Stimulated activated memory B cell treated with anti-CD40 and anti-IgM and Interleukin-4, amounts not matched to agents 10 μg/mL and 1 μg/mL and 100 μg/mL, for 72 hours (primary cell): ENCODE results near the gene TNF.

ENCODE experiments used
- ATAC-seq: fragments of 150-1000 bp; cut with Tn5 transposase; 2 replicates; pipeline ENCODE4 v1.10.0; 2021
- H3K27ac Mint-ChIP-seq: one replicate; pipeline ENCODE4 v1.8.0; 2022; ENCODE audit warnings: mild to moderate bottlenecking, mixed read lengths
- H3K27me3 Mint-ChIP-seq: one replicate; pipeline ENCODE4 v1.8.0; 2022; ENCODE audit warnings: mixed read lengths
- H3K36me3 Mint-ChIP-seq: one replicate; pipeline ENCODE4 v1.8.0; 2022; ENCODE audit warnings: mixed read lengths
- H3K4me1 Mint-ChIP-seq: one replicate; pipeline ENCODE4 v1.8.0; 2022; ENCODE audit warnings: mixed read lengths
- H3K4me3 Mint-ChIP-seq: one replicate; pipeline ENCODE4 v1.8.0; 2022; ENCODE audit warnings: mild to moderate bottlenecking, moderate library complexity, mixed read lengths
- H3K9me3 Mint-ChIP-seq: one replicate; pipeline ENCODE4 v1.8.0; 2022; ENCODE audit warnings: mixed read lengths

Gene TNF

DNA sequence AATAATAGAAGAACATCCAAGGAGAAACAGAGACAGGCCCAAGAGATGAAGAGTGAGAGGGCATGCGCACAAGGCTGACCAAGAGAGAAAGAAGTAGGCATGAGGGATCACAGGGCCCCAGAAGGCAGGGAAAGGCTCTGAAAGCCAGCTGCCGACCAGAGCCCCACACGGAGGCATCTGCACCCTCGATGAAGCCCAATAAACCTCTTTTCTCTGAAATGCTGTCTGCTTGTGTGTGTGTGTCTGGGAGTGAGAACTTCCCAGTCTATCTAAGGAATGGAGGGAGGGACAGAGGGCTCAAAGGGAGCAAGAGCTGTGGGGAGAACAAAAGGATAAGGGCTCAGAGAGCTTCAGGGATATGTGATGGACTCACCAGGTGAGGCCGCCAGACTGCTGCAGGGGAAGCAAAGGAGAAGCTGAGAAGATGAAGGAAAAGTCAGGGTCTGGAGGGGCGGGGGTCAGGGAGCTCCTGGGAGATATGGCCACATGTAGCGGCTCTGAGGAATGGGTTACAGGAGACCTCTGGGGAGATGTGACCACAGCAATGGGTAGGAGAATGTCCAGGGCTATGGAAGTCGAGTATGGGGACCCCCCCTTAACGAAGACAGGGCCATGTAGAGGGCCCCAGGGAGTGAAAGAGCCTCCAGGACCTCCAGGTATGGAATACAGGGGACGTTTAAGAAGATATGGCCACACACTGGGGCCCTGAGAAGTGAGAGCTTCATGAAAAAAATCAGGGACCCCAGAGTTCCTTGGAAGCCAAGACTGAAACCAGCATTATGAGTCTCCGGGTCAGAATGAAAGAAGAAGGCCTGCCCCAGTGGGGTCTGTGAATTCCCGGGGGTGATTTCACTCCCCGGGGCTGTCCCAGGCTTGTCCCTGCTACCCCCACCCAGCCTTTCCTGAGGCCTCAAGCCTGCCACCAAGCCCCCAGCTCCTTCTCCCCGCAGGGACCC lies 981 bp upstream of the TNF start:
- H3K9me3 Mint-ChIP-seq, result no peaks in the 10 kb centered on the region
- no peaks in the 10 kb centered on the region for H3K27me3 Mint-ChIP-seq
- H3K4me1 Mint-ChIP-seq, result peaks cover 89% of the 10 kb centered on the region
- H3K36me3 Mint-ChIP-seq, result peaks cover 35% of the 10 kb centered on the region
- ATAC-seq, result peak; percentile 46
- peak overlapping the region; percentile 90 for H3K4me3 Mint-ChIP-seq
- peak overlapping the region; percentile 92 for H3K27ac Mint-ChIP-seq

DNA sequence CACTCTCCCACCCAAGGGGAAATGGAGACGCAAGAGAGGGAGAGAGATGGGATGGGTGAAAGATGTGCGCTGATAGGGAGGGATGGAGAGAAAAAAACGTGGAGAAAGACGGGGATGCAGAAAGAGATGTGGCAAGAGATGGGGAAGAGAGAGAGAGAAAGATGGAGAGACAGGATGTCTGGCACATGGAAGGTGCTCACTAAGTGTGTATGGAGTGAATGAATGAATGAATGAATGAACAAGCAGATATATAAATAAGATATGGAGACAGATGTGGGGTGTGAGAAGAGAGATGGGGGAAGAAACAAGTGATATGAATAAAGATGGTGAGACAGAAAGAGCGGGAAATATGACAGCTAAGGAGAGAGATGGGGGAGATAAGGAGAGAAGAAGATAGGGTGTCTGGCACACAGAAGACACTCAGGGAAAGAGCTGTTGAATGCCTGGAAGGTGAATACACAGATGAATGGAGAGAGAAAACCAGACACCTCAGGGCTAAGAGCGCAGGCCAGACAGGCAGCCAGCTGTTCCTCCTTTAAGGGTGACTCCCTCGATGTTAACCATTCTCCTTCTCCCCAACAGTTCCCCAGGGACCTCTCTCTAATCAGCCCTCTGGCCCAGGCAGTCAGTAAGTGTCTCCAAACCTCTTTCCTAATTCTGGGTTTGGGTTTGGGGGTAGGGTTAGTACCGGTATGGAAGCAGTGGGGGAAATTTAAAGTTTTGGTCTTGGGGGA lies 754 bp downstream of the TNF start:
- Mint-ChIP-seq H3K27me3 (no peaks in the 10 kb centered on the region), H3K4me3 (peak overlapping the region; percentile 90), H3K4me1 (peaks cover 85% of the 10 kb centered on the region), H3K36me3 (peaks cover 40% of the 10 kb centered on the region), H3K9me3 (no peaks in the 10 kb centered on the region), H3K27ac (peak overlapping the region; percentile 92)
- no peak for ATAC-seq

DNA sequence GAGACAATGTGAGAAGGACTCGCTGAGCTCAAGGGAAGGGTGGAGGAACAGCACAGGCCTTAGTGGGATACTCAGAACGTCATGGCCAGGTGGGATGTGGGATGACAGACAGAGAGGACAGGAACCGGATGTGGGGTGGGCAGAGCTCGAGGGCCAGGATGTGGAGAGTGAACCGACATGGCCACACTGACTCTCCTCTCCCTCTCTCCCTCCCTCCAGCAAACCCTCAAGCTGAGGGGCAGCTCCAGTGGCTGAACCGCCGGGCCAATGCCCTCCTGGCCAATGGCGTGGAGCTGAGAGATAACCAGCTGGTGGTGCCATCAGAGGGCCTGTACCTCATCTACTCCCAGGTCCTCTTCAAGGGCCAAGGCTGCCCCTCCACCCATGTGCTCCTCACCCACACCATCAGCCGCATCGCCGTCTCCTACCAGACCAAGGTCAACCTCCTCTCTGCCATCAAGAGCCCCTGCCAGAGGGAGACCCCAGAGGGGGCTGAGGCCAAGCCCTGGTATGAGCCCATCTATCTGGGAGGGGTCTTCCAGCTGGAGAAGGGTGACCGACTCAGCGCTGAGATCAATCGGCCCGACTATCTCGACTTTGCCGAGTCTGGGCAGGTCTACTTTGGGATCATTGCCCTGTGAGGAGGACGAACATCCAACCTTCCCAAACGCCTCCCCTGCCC lies 1.7 kb downstream of the TNF start:
- peak overlapping the region; percentile 90 for H3K4me3 Mint-ChIP-seq
- no peaks in the 10 kb centered on the region for H3K9me3 Mint-ChIP-seq
- ATAC-seq, result no peak
- peaks cover 83% of the 10 kb centered on the region for H3K4me1 Mint-ChIP-seq
- H3K36me3 Mint-ChIP-seq, result peaks cover 46% of the 10 kb centered on the region
- H3K27me3 Mint-ChIP-seq, result no peaks in the 10 kb centered on the region
- H3K27ac Mint-ChIP-seq, result peak overlapping the region; percentile 92

DNA sequence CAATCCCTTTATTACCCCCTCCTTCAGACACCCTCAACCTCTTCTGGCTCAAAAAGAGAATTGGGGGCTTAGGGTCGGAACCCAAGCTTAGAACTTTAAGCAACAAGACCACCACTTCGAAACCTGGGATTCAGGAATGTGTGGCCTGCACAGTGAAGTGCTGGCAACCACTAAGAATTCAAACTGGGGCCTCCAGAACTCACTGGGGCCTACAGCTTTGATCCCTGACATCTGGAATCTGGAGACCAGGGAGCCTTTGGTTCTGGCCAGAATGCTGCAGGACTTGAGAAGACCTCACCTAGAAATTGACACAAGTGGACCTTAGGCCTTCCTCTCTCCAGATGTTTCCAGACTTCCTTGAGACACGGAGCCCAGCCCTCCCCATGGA lies 2.2 kb downstream of the TNF start:
- Mint-ChIP-seq H3K27me3 (no peaks in the 10 kb centered on the region), H3K4me3 (peak overlapping the region; percentile 90), H3K27ac (peak overlapping the region; percentile 92), H3K36me3 (peaks cover 46% of the 10 kb centered on the region), H3K9me3 (no peaks in the 10 kb centered on the region), H3K4me1 (peaks cover 83% of the 10 kb centered on the region)
- ATAC-seq, result no peak

DNA sequence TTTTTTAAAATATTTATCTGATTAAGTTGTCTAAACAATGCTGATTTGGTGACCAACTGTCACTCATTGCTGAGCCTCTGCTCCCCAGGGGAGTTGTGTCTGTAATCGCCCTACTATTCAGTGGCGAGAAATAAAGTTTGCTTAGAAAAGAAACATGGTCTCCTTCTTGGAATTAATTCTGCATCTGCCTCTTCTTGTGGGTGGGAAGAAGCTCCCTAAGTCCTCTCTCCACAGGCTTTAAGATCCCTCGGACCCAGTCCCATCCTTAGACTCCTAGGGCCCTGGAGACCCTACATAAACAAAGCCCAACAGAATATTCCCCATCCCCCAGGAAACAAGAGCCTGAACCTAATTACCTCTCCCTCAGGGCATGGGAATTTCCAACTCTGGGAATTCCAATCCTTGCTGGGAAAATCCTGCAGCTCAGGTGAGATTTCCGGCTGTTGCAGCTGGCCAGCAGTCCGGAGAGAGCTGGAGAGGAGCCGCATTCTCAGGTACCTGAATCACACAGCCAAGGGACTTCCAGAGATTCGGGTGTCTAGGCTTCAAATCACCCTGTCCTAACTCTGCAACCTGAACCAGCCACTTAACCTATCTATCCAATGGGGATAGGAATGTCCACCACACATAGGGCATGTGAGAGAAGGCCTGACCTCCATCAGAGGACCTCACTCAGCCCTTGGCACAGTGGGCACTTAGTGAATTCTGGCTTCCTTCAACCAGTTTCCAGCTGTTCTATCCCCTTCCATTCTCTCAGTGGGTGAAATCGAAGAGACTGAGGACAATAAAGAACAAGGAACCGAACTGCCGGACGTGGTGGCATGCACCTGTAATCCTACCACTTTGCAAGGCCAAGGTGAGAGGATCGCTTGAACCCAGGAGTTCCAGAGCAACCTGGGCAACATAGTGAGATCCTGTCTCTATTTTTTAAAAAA lies 3.1 kb downstream of the TNF start:
- peak overlapping the region; percentile 92 for H3K4me3 Mint-ChIP-seq
- H3K36me3 Mint-ChIP-seq, result peaks cover 43% of the 10 kb centered on the region
- no peaks in the 10 kb centered on the region for H3K9me3 Mint-ChIP-seq
- peaks cover 81% of the 10 kb centered on the region for H3K4me1 Mint-ChIP-seq
- H3K27me3 Mint-ChIP-seq, result no peaks in the 10 kb centered on the region
- H3K27ac Mint-ChIP-seq, result peak overlapping the region; percentile 96
- no peak for ATAC-seq

DNA sequence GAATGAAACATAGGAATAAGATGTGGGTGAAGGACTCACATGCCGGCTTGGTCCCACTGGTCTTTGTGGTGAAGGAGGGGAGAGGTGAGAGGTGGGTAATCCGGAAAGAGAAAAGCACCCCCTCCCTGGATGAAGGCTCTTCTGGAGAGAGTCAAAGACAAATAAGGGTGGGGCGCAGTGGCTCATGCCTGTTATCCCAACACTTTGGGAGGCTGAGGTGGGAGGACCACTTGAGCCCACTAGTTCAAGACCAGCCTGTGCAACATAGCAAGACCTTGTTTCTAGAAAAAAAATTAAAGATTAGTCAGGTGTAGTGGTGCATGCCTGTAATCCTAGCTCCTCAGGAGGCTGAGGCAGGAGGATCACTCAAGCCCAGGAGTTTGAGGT lies 3.7 kb downstream of the TNF start:
- peaks cover 74% of the 10 kb centered on the region for H3K4me1 Mint-ChIP-seq
- H3K4me3 Mint-ChIP-seq, result peak overlapping the region; percentile 92
- H3K9me3 Mint-ChIP-seq, result no peaks in the 10 kb centered on the region
- no peak for ATAC-seq
- H3K36me3 Mint-ChIP-seq, result peaks cover 41% of the 10 kb centered on the region
- peak overlapping the region; percentile 96 for H3K27ac Mint-ChIP-seq
- no peaks in the 10 kb centered on the region for H3K27me3 Mint-ChIP-seq

DNA sequence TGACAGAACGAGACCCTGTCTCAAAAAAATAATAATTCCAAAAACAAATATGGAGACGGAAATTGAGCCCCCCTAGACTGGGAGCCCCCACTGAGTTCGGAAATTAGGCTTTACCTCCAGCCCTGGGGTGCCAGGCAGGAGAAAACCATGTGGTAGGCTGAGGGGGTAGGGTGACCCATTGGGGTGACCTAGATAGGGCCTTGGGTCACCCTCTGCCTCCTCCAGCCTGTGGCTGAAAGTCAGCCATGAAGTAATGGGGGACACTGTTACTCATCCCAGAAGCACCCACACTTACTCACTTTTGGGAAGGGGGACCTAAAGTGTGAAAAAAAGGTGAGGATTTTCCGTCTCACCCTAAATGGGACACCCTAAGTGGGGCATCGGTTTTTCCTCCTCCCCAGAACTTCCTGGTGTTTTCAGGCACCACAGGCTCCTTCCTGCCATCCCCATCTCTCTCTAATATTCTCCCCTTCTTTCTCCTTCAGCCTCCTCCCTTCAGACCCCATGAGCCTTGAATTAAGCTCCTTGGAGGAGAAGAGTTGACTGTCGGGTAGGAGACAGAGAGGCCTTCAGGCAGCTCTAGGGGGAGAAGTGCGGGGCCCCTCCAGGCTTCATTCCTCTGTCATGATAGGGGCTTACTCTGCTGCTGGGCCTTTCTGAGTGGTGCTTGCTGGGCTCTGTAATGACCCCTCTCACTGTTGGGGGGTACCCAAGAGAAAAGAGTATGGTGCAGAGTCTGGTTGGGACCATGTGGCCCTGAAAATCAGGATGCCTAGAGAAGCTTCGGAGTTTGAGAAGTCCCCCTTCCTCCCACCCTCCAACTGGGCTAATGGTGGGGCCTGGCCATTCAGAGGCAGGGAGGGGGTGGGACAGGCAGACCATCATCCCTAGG lies 4.4 kb downstream of the TNF start:
- Mint-ChIP-seq H3K27me3 (no peaks in the 10 kb centered on the region), H3K4me1 (peaks cover 67% of the 10 kb centered on the region), H3K36me3 (peaks cover 41% of the 10 kb centered on the region), H3K9me3 (no peaks in the 10 kb centered on the region), H3K27ac (peak overlapping the region; percentile 96), H3K4me3 (peak overlapping the region; percentile 92)
- ATAC-seq, result no peak

DNA sequence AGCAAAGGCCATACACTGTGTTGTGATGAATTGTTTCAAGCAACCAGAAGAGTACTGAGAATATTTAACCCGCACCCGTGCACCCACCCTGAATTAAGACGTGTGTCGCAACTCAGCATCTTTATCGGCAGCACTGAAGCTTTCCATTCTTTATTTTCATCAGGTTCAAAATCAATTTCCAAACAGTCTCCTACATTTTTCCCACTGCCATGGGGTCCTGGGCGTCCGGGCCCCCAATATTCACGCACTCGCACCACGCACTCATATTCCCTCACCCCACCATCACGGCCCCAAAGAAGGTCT lies 5.0 kb downstream of the TNF start:
- Mint-ChIP-seq H3K36me3 (peaks cover 41% of the 10 kb centered on the region), H3K4me3 (peak overlapping the region; percentile 92), H3K27ac (peak overlapping the region; percentile 96), H3K9me3 (no peaks in the 10 kb centered on the region), H3K27me3 (no peaks in the 10 kb centered on the region), H3K4me1 (peaks cover 64% of the 10 kb centered on the region)
- no peak for ATAC-seq

DNA sequence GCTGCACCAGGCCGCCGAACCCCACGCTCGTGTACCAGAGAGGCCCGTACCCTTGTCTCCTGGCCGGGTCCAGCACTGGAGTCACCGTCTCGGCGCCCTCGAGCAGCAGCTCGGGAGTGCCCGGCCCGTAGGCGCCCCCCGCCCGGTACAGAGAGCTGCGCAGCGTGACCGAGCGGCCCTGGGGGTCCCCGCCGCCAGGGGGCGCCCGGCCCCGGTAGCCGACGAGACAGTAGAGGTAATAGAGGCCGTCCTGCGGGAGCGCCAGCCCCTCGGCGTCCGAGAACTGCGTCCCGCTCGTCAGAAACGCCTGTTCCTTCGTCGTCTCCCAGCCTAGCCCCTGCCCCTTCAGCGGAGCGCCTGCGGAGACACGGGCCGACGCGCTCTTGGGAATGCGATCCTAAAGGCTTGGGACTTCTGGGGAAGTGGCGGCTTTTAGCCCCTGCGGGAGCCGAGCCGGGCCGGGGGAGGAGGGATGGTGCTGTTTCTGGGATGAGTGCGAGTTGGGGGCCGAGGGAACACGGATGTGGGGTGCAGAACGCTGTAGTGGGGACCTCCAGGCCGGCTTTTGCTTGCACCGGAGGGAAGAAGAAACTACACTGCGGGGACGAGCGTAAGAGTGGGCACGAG lies 5.6 kb downstream of the TNF start:
- Mint-ChIP-seq H3K9me3 (no peaks in the 10 kb centered on the region), H3K27me3 (no peaks in the 10 kb centered on the region), H3K4me3 (peak overlapping the region; percentile 92), H3K36me3 (peaks cover 36% of the 10 kb centered on the region), H3K4me1 (peaks cover 64% of the 10 kb centered on the region), H3K27ac (peak overlapping the region; percentile 96)
- ATAC-seq, result peak; percentile 90

DNA sequence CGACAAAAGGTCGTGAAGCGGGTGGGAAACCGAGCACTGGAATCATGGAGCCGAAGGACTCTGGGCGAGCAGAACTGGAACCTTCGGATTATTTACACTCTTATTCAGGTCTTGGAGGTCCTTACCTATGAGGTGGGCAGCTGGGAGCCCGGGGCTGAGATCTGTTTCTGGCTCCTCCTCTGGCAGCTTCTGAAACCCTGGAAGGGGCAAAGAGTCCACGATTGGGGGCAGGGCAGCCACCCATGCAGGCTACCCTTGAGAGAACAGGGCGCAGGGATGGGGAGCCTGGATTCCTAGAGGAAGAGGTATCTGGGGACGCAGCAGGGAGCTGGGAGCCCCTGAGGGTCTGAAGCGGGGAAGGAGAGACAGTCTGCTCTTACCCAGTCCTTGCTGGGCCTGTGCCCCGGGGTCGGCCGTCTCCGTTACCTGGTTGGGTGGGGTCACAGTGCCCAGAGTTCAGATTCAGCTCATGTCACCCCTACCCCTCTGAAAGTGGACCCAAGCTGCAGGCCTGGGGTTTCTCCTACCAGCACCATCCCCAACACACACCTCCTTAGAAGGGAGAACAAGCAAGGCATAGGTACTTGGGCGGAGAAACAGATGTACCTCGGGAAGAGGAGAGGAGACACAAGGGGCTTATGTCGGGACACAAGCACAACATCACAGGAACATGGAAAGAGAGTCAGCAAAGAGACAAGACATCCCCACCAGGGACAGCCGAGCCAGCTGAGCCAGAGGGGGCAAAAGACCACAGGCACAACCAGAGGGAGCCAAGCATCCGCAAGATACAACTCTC lies 6.3 kb downstream of the TNF start:
- peak overlapping the region; percentile 92 for H3K4me3 Mint-ChIP-seq

DNA sequence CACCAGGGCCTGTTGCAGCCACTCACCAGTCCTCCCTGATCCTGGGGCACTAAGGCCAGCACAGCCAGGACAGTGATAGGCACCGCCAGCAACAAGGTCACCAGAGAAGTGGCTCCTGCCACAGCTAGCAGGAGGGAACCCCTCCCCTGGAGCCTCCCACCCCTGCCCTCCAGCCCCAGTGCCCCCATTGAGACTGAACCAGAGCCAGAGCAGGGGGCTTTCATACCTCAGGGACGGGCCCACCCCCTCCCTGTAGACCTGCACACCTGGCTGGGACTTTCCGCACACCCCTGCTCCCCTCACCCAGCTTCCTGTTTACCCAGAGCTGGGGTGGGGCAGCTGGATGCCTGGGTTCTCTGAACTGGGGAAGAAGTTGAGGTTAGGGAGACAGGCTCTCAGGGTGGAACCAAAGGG lies 6.9 kb downstream of the TNF start, which contains the start of gene LTB:
Gene LTB (minus strand): TSS at position 195 of the 414 bp plus-strand sequence. CDS start 7 bp downstream, at position 188.
- Mint-ChIP-seq H3K27me3 (no peaks in the 10 kb centered on the region), H3K9me3 (no peaks in the 10 kb centered on the region), H3K4me3 (peak within 1 kb of the TSS; percentile 92), H3K36me3 (peaks cover 23% of the 10 kb centered on the region), H3K27ac (peak within 1 kb of the TSS; percentile 96), H3K4me1 (peaks cover 64% of the 10 kb centered on the region)
- peak; percentile 71 for ATAC-seq

More for the DNA sequence above, 6.3 kb downstream of the TNF start:
- H3K9me3 Mint-ChIP-seq, result no peaks in the 10 kb centered on the region
- peak overlapping the region; percentile 96 for H3K27ac Mint-ChIP-seq
- peaks cover 64% of the 10 kb centered on the region for H3K4me1 Mint-ChIP-seq
- H3K27me3 Mint-ChIP-seq, result no peaks in the 10 kb centered on the region
- H3K36me3 Mint-ChIP-seq, result peaks cover 29% of the 10 kb centered on the region
- ATAC-seq, result no peak

DNA sequence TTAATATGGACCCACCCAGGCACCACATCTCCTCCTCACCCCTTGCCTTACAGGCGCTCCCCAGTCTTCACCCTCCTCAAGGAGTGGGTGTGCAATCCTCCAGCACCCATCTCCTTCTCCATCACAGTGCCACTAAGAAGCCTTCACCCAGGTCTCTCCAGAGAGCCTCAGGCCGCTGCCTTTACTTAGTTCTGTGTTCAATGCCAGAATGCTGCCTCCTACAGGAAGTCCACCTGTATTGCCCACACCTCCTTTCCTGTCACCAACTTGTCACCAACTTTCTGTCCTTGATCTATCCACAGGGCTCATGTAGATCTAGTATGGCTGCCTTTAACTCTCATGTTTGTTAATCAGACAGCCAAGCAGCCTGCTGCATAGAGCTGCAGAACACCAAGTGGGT lies 10.1 kb downstream of the TNF start:
- H3K27ac Mint-ChIP-seq, result peak overlapping the region; percentile 82
- H3K9me3 Mint-ChIP-seq, result no peaks in the 10 kb centered on the region
- peaks cover 66% of the 10 kb centered on the region for H3K4me1 Mint-ChIP-seq
- H3K4me3 Mint-ChIP-seq, result peak overlapping the region; percentile 56
- no peaks in the 10 kb centered on the region for H3K27me3 Mint-ChIP-seq
- no peak for ATAC-seq
- H3K36me3 Mint-ChIP-seq, result peaks cover 11% of the 10 kb centered on the region

DNA sequence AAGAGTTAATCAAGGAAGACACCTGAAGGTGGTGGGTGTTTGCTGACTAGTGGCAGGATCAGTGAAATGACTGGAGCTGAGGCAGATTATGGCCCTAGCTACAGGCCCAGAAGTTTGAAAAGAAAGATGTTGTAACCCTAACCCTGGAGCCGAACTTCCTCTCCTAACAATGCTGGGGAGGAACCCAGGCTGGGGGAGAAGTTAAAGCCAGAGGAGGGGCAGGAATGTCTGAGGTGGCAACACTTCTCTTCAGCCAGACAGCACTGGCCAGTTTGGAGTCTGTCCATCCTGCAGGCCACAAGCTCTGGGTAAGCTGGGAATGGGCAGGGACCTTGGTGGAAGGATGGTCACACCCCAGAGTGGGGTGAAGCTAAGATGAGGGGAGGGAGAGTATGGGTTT lies 10.6 kb downstream of the TNF start, which contains the start of gene LST1:
Gene LST1 (plus strand): TSS at position 270 of the 400 bp plus-strand sequence. CDS start 1,023 bp downstream, outside the sequence.
- Mint-ChIP-seq H3K4me1 (peaks cover 66% of the 10 kb centered on the region), H3K27ac (peak within 1 kb of the TSS; percentile 82), H3K4me3 (peak within 1 kb of the TSS; percentile 73), H3K9me3 (no peaks in the 10 kb centered on the region), H3K27me3 (no peaks in the 10 kb centered on the region), H3K36me3 (peaks cover 7% of the 10 kb centered on the region)
- ATAC-seq, result no peak
